C4-2B (cell line): ENCODE measurements around the gene SOCS1.

Experiments used
- H3K27ac ChIP-seq: fragments of 450-650 bp; 2 replicates; pipeline ENCODE4 v1.5.1; 2017
- CTCF ChIP-seq: fragments of 450-650 bp; conservative IDR thresholded peaks from 2 replicates; pipeline ENCODE4 v1.5.1; 2017; ENCODE audit warnings: mild to moderate bottlenecking
- ZFX ChIP-seq: fragments of 450-650 bp; IDR thresholded peaks from 2 replicates; pipeline ENCODE4 v1.6.1; 2017

The SOCS1 gene

GRCh38 chr16:11272921-11273720 lies 17.1 kb upstream of the SOCS1 start, which contains the start of gene PRM3:
PRM3 (minus strand) TSS chr16:11273629; CDS start chr16:11273595, 34 bp downstream.
- TF ChIP-seq ZFX (no peak), CTCF (no peak)
- no peak within 1 kb of the TSS for H3K27ac ChIP-seq

GRCh38 chr16:11272484-11272883 lies 16.5 kb upstream of the SOCS1 start:
- no peak overlapping the region for H3K27ac ChIP-seq
- TF ChIP-seq CTCF (no peak), ZFX (no peak)

- TF ChIP-seq CTCF (no peak), ZFX (no peak)
- no peak overlapping the region for H3K27ac ChIP-seq
Observed at GRCh38 chr16:11271610-11272009, 15.6 kb upstream of the SOCS1 start.

- TF ChIP-seq ZFX = no peak
- no peak for TF ChIP-seq CTCF
Observed at GRCh38 chr16:11270602-11271162, 14.7 kb upstream of the SOCS1 start.

GRCh38 chr16:11268921-11269375 lies 12.9 kb upstream of the SOCS1 start, which contains the start of gene TNP2:
TNP2 (minus strand) TSS chr16:11269325; CDS start chr16:11269262, 63 bp downstream.
- no peak within 1 kb of the TSS for H3K27ac ChIP-seq
- TF ChIP-seq ZFX (no peak), CTCF (no peak)

More at GRCh38 chr16:11270602-11271162, 14.7 kb upstream of the SOCS1 start:
- H3K27ac ChIP-seq = no peak overlapping the region

- TF ChIP-seq CTCF (no peak), ZFX (no peak)
- no peak overlapping the region for H3K27ac ChIP-seq
Observed at GRCh38 chr16:11265124-11265523, 9.1 kb upstream of the SOCS1 start.

- TF ChIP-seq ZFX = no peak
- TF ChIP-seq CTCF = no peak
- H3K27ac ChIP-seq = no peak overlapping the region
Observed at GRCh38 chr16:11264155-11264832, 8.3 kb upstream of the SOCS1 start.
